H9 (cell line): ENCODE data around the gene PTPRN2. TPM values are rescaled to one million over a fixed set of nuclear protein-coding genes. Genes with fewer than 3 reads are reported as not detected.

Experiments
- DNase-seq: peaks from one replicate; pipeline ENCODE4 v3.0.0-alpha.2; 2017
- H2AFZ ChIP-seq: one replicate; pipeline ENCODE4 v1.6.1; 2013; ENCODE audit warnings: mild to moderate bottlenecking, low read length, control low read depth, moderate library complexity
- H2AK5ac ChIP-seq: 2 replicates; pipeline ENCODE4 v1.6.1; 2013; ENCODE audit warnings: low read length, control low read depth, mixed read lengths; ENCODE audit not compliant: insufficient read length
- H2BK120ac ChIP-seq: one replicate; pipeline ENCODE4 v1.6.1; 2013; ENCODE audit warnings: low read depth, mild to moderate bottlenecking, low read length, control low read depth, inconsistent platforms; ENCODE audit not compliant: poor library complexity, severe bottlenecking
- H2BK12ac ChIP-seq: 2 replicates; pipeline ENCODE4 v1.6.1; 2013; ENCODE audit warnings: low read length, control low read depth, mixed read lengths, low read depth; ENCODE audit not compliant: insufficient read length
- H2BK15ac ChIP-seq: 2 replicates; pipeline ENCODE4 v1.6.1; 2013; ENCODE audit warnings: low read depth, low read length, control low read depth
- H2BK20ac ChIP-seq: one replicate; pipeline ENCODE4 v1.6.1; 2013; ENCODE audit warnings: low read depth, mild to moderate bottlenecking, low read length, control low read depth, inconsistent platforms; ENCODE audit not compliant: poor library complexity, severe bottlenecking
- H2BK5ac ChIP-seq: 2 replicates; pipeline ENCODE4 v1.6.1; 2013; ENCODE audit warnings: low read length, control low read depth, mixed read lengths; ENCODE audit not compliant: insufficient read length
- H3K14ac ChIP-seq: 2 replicates; pipeline ENCODE4 v1.6.1; 2013; ENCODE audit warnings: low read length, control low read depth; ENCODE audit not compliant: insufficient read depth
- H3K18ac ChIP-seq: 2 replicates; pipeline ENCODE4 v1.6.1; 2013; ENCODE audit warnings: low read depth, mild to moderate bottlenecking, mixed read lengths, low read length, control low read depth; ENCODE audit not compliant: insufficient read length
- H3K23ac ChIP-seq: 2 replicates; pipeline ENCODE4 v1.6.1; 2013; ENCODE audit warnings: low read length, control low read depth, mixed read lengths, low read depth; ENCODE audit not compliant: insufficient read length
- H3K23me2 ChIP-seq: 2 replicates; pipeline ENCODE4 v1.6.1; 2013; ENCODE audit warnings: low read depth, mild to moderate bottlenecking, mixed read lengths, low read length, control low read depth; ENCODE audit not compliant: insufficient read length, poor library complexity, severe bottlenecking
- H3K27ac ChIP-seq: 2 replicates; pipeline ENCODE4 v1.5.1; 2013; ENCODE audit warnings: low read length, control low read depth, mixed read lengths, low read depth; ENCODE audit not compliant: insufficient read length
- H3K27me3 ChIP-seq: 2 replicates; pipeline ENCODE4 v1.6.1; 2013; ENCODE audit warnings: low read length, control low read depth, inconsistent platforms; ENCODE audit not compliant: insufficient read depth
- H3K4ac ChIP-seq: 2 replicates; pipeline ENCODE4 v1.6.1; 2013; ENCODE audit warnings: low read depth, mild to moderate bottlenecking, control low read depth, inconsistent platforms, low read length, moderate library complexity
- H3K4me1 ChIP-seq: 2 replicates; pipeline ENCODE4 v1.6.1; 2013; ENCODE audit warnings: low read length, control low read depth, inconsistent platforms; ENCODE audit not compliant: insufficient read depth
- H3K4me2 ChIP-seq: 2 replicates; pipeline ENCODE4 v1.6.1; 2013; ENCODE audit warnings: low read length, control low read depth, mixed read lengths; ENCODE audit not compliant: insufficient read length, insufficient read depth
- H3K56ac ChIP-seq: 2 replicates; pipeline ENCODE4 v1.6.1; 2013; ENCODE audit warnings: low read depth, mild to moderate bottlenecking, mixed read lengths, low read length, control low read depth; ENCODE audit not compliant: insufficient read length
- H3K79me1 ChIP-seq: 2 replicates; pipeline ENCODE4 v1.6.1; 2013; ENCODE audit warnings: low read depth, mild to moderate bottlenecking, moderate library complexity, low read length, control low read depth, inconsistent platforms; ENCODE audit not compliant: insufficient read depth, poor library complexity, severe bottlenecking
- H3K79me2 ChIP-seq: 2 replicates; pipeline ENCODE4 v1.6.1; 2013; ENCODE audit warnings: low read length, control low read depth, inconsistent platforms; ENCODE audit not compliant: insufficient read depth
- H3K9ac ChIP-seq: 2 replicates; pipeline ENCODE4 v1.6.1; 2013; ENCODE audit warnings: low read length, control low read depth, mixed read lengths; ENCODE audit not compliant: insufficient read length; ENCODE audit errors: extremely low read depth
- H3K9me3 ChIP-seq: one replicate; pipeline ENCODE4 v1.6.1; 2013; ENCODE audit warnings: low read depth, low read length, inconsistent platforms; ENCODE audit not compliant: control insufficient read depth
- H3T11ph ChIP-seq: one replicate; pipeline ENCODE4 v1.6.1; 2013; ENCODE audit warnings: mild to moderate bottlenecking, low read length, control low read depth, inconsistent platforms
- H4K20me1 ChIP-seq: one replicate; pipeline ENCODE4 v1.6.1; 2013; ENCODE audit not compliant: control insufficient read depth, insufficient read length, insufficient read depth
- H4K5ac ChIP-seq: 2 replicates; pipeline ENCODE4 v1.6.1; 2013; ENCODE audit warnings: low read depth, mild to moderate bottlenecking, mixed read lengths, low read length, control low read depth; ENCODE audit not compliant: insufficient read length
- H4K8ac ChIP-seq: replicated peaks from 2 replicates; pipeline ENCODE4 v1.6.1; 2013; ENCODE audit warnings: low read length, control low read depth, mixed read lengths, low read depth; ENCODE audit not compliant: insufficient read length
- H4K91ac ChIP-seq: 2 replicates; pipeline ENCODE4 v1.6.1; 2013; ENCODE audit warnings: low read depth, mild to moderate bottlenecking, moderate library complexity, mixed read lengths, low read length, control low read depth; ENCODE audit not compliant: insufficient read length
- H3K27ac Mint-ChIP-seq, 3 experiments: 2 replicates in 2 of 3; 3 replicates in 1 of 3; pipeline ENCODE4 v1.8.0; 2020 to 2021; ENCODE audit warnings: mixed read lengths in 3 of 3, mild to moderate bottlenecking in 1 of 3, moderate library complexity in 1 of 3
- H3K27me3 Mint-ChIP-seq: 2 replicates; pipeline ENCODE4 v1.8.0; 2021; ENCODE audit warnings: low read depth, mild to moderate bottlenecking, moderate library complexity, mixed read lengths
- H3K36me3 Mint-ChIP-seq, 3 experiments: 2 replicates in 2 of 3; 3 replicates in 1 of 3; pipeline ENCODE4 v1.8.0; 2020 to 2021; ENCODE audit warnings: low read depth in 3 of 3, mixed read lengths in 3 of 3; ENCODE audit not compliant: insufficient read depth in 1 of 3
- H3K4me1 Mint-ChIP-seq, 2 experiments: 2 replicates each; pipeline ENCODE4 v1.8.0; 2020; ENCODE audit warnings: mixed read lengths in 2 of 2
- H3K4me3 Mint-ChIP-seq, 2 experiments: 2 replicates in 1 of 2; 3 replicates in 1 of 2; pipeline ENCODE4 v1.8.0; 2020 to 2021; ENCODE audit warnings: mild to moderate bottlenecking in 2 of 2, mixed read lengths in 2 of 2, moderate library complexity in 1 of 2
- H3K9me3 Mint-ChIP-seq, 2 experiments: 2 replicates in 1 of 2; 3 replicates in 1 of 2; pipeline ENCODE4 v1.8.0; 2020; ENCODE audit warnings: mild to moderate bottlenecking in 2 of 2, mixed read lengths in 2 of 2, moderate library complexity in 1 of 2
- WGBS: extraction: QIAGEN DNeasy Blood & Tissue Kit; methylation state at CpG from one replicate; pipeline ENCODE4 v1.1.7; 2013; ENCODE audit warnings: missing lambda C conversion rate, low lambda C conversion rate, mixed read lengths; ENCODE audit not compliant: insufficient read length; ENCODE audit errors: extremely low coverage; 5-methylcytosine and 5-hydroxymethylcytosine counted together
- total RNA-seq: library from RNA; stranded (reverse); gene quantifications from 2 replicates; pipeline ENCODE4 v1.2.1, GENCODE V29; 2021
- TF ChIP-seq, protein P1 (sequence below): fragments of 200-600 bp; sonication (generic); conservative IDR thresholded peaks from 3 replicates; pipeline ENCODE4 v1.8.0; 2021; ENCODE audit warnings: antibody characterized with exemption, mild to moderate bottlenecking

The PTPRN2 gene
- total RNA-seq, 1 experiment from 2014 or later = 5.2 TPM

DNA sequence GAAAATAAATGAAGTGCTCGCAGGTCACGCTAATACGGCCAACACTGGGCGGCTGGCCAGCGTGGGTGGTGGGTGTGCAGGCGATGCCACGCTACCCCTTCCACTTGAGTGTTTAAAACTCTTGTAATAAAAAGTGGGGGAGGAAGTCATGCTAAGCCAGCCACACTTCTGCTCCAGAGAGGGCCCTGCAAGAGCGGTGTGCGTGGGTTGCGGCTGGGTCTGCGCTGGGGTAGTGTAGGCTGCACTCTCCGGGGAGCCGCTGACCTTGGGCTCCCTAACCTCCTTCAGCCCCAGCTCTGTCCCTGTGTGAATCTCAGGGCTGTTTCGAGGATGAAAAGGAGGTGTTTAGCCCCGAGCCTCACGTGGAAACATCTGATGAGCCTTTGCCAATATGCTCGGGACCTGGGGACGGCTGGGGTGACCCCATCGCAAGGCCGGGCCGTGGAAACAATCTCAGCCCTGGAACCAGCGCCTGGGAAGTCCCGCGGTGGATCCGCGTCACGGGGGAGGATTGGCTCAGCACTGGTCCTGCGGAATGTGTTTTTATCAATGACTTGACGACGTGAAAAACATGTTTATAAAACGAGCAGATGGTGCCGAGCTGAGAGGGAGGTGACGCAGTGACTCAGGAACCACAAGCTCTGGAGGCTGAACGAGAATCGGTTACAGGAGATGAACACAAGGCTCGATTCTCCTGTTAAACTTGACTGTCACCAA, 972.4 kb downstream of the PTPRN2 start:
- no peak overlapping the region for H3K18ac ChIP-seq
- no CpG with 5 or more reads among the region's 36 CpGs for WGBS
- H2AFZ ChIP-seq = no peak overlapping the region
- H4K8ac ChIP-seq = no peak overlapping the region
- Mint-ChIP-seq H3K27me3 (peaks cover 87% of the 10 kb centered on the region), H3K4me1 (peaks cover 0 to 2% of the 10 kb centered on the region in 2 experiments; a peak in 1 of 4 replicates), H3K27ac (no peak overlapping the region), H3K36me3 (no peaks in the 10 kb centered on the region; a peak in 1 of 7 replicates), H3K4me3 (no peak overlapping the region), H3K9me3 (no peaks in the 10 kb centered on the region)
- TF ChIP-seq, protein P1, sequence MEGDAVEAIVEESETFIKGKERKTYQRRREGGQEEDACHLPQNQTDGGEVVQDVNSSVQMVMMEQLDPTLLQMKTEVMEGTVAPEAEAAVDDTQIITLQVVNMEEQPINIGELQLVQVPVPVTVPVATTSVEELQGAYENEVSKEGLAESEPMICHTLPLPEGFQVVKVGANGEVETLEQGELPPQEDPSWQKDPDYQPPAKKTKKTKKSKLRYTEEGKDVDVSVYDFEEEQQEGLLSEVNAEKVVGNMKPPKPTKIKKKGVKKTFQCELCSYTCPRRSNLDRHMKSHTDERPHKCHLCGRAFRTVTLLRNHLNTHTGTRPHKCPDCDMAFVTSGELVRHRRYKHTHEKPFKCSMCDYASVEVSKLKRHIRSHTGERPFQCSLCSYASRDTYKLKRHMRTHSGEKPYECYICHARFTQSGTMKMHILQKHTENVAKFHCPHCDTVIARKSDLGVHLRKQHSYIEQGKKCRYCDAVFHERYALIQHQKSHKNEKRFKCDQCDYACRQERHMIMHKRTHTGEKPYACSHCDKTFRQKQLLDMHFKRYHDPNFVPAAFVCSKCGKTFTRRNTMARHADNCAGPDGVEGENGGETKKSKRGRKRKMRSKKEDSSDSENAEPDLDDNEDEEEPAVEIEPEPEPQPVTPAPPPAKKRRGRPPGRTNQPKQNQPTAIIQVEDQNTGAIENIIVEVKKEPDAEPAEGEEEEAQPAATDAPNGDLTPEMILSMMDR = no peak
- DNase-seq = no peak
- H3K79me2 ChIP-seq = no peaks in the 10 kb centered on the region
- H3K9me3 ChIP-seq = no peaks in the 10 kb centered on the region
- H2BK5ac ChIP-seq = no peak overlapping the region
- H3K4me2 ChIP-seq = no peak overlapping the region
- no peak overlapping the region for H3K4ac ChIP-seq
- H3K23me2 ChIP-seq = no peaks in the 10 kb centered on the region
- H3T11ph ChIP-seq = no peak overlapping the region
- no peak overlapping the region for H2BK20ac ChIP-seq
- no peak overlapping the region for H4K5ac ChIP-seq
- H2BK15ac ChIP-seq = no peak overlapping the region
- H2AK5ac ChIP-seq = no peak overlapping the region
- H2BK120ac ChIP-seq = no peak overlapping the region
- no peak overlapping the region for H4K91ac ChIP-seq
- no peak overlapping the region; the same call in 1 of the 2 replicates for H3K14ac ChIP-seq
- H3K27ac ChIP-seq = no peak overlapping the region
- H3K27me3 ChIP-seq = no peaks in the 10 kb centered on the region
- no peaks in the 10 kb centered on the region for H3K79me1 ChIP-seq
- H3K9ac ChIP-seq = no peak overlapping the region
- no peak overlapping the region for H3K23ac ChIP-seq
- H2BK12ac ChIP-seq = no peak overlapping the region
- H3K56ac ChIP-seq = no peak overlapping the region
- H4K20me1 ChIP-seq = no peaks in the 10 kb centered on the region
- H3K4me1 ChIP-seq = no peaks in the 10 kb centered on the region
